H1 (cell line): Measurements from ENCODE around the gene ODR4. TPM values are rescaled to one million over a fixed set of nuclear protein-coding genes. Genes with fewer than 3 reads are reported as not detected.

ENCODE experiments used
- CTCF ChIA-PET: fragments of 300-600 bp; sonication (Branson Sonifier 250); formaldehyde crosslinking; loops from one replicate; lab custom pipeline; 2021; ENCODE audit not compliant: partially characterized antibody; lab: Charles Lee
- POLR2A ChIA-PET: fragments of 300-600 bp; sonication (Branson Sonifier 250); formaldehyde crosslinking; loops from one replicate; lab custom pipeline; 2021; ENCODE audit warnings: inconsistent platforms; ENCODE audit not compliant: partially characterized antibody; lab: Charles Lee
- DNase-seq, 2 experiments: peaks; one replicate each; pipeline versions ENCODE4 v3.0.0 to v3.0.0-alpha.2; 2010 to 2022; ENCODE audit warnings: low spot score in 2 of 2, low read depth in 1 of 2, mixed read lengths in 1 of 2
- FAIRE-seq: peaks from 2 replicates; lab custom pipeline; 2011; peaks lifted over from hg19 to GRCh38; lab: Jason Lieb, UNC
- H2AFZ ChIP-seq: 2 replicates; pipeline ENCODE4 v1.8.1; 2012; ENCODE audit warnings: low read length, inconsistent platforms
- H2AK5ac ChIP-seq: 2 replicates; pipeline ENCODE4 v1.6.1; 2013; ENCODE audit warnings: low read depth, low read length
- H2BK120ac ChIP-seq: replicated peaks from 2 replicates; pipeline ENCODE3; 2013; ENCODE audit warnings: low read depth, low read length, inconsistent platforms
- H2BK12ac ChIP-seq: 2 replicates; pipeline ENCODE4 v1.6.1; 2013; ENCODE audit warnings: low read depth, low read length
- H2BK15ac ChIP-seq: 2 replicates; pipeline ENCODE4 v1.6.1; 2013; ENCODE audit warnings: low read length
- H2BK20ac ChIP-seq: 2 replicates; pipeline ENCODE4 v1.6.1; 2013; ENCODE audit warnings: low read length
- H2BK5ac ChIP-seq: 2 replicates; pipeline ENCODE4 v1.6.1; 2013; ENCODE audit warnings: low read depth, low read length
- H3K14ac ChIP-seq: 2 replicates; pipeline ENCODE4 v1.6.1; 2013; ENCODE audit warnings: inconsistent platforms; ENCODE audit not compliant: insufficient read length
- H3K18ac ChIP-seq: 2 replicates; pipeline ENCODE4 v1.6.1; 2013; ENCODE audit warnings: low read length; ENCODE audit errors: extremely low read depth
- H3K23ac ChIP-seq: 2 replicates; pipeline ENCODE4 v1.6.1; 2013; ENCODE audit warnings: inconsistent platforms; ENCODE audit not compliant: insufficient read length
- H3K23me2 ChIP-seq: 2 replicates; pipeline ENCODE4 v1.6.1; 2013; ENCODE audit warnings: low read depth, low read length
- H3K27ac ChIP-seq: 2 replicates; pipeline ENCODE4 v1.6.1; 2011; ENCODE audit warnings: low read depth, low read length, inconsistent platforms
- H3K27me3 ChIP-seq, 4 experiments: replicated peaks in 1 of 4; 1 replicate in 1 of 4; 2 replicates in 3 of 4; pipeline versions ENCODE4 v1.6.1 to v1.8.1; 2011 to 2013; ENCODE audit warnings: low read length in 3 of 4, mild to moderate bottlenecking in 3 of 4, inconsistent platforms in 2 of 4, mixed read lengths in 2 of 4, moderate library complexity in 1 of 4; ENCODE audit not compliant: control insufficient read depth in 3 of 4, insufficient read depth in 3 of 4; ENCODE audit errors: extremely low read depth in 1 of 4
- H3K36me3 ChIP-seq, 4 experiments: 2 replicates each; pipeline versions ENCODE4 v1.6.1 to v1.8.1; 2011 to 2013; ENCODE audit warnings: mild to moderate bottlenecking in 4 of 4, low read length in 3 of 4, moderate library complexity in 2 of 4, control low read depth in 1 of 4, inconsistent platforms in 1 of 4; ENCODE audit not compliant: insufficient read depth in 4 of 4, control insufficient read depth in 2 of 4
- H3K4ac ChIP-seq: replicated peaks from 2 replicates; pipeline ENCODE3; 2013; ENCODE audit warnings: low read length, low read depth, mixed read lengths, inconsistent platforms; ENCODE audit not compliant: insufficient read length
- H3K4me1 ChIP-seq, 4 experiments: replicated peaks in 1 of 4; 1 replicate in 1 of 4; 2 replicates in 3 of 4; pipeline versions ENCODE4 v1.6.1 to v1.8.1; 2011 to 2013; ENCODE audit warnings: low read length in 3 of 4, inconsistent platforms in 2 of 4, mixed read lengths in 1 of 4; ENCODE audit not compliant: insufficient read depth in 4 of 4, control insufficient read depth in 3 of 4
- H3K4me2 ChIP-seq, 2 experiments: 2 replicates each; pipeline versions ENCODE4 v1.6.1 to v1.8.1; 2011 to 2013; ENCODE audit warnings: low read depth in 2 of 2, low read length in 2 of 2, control low read depth in 1 of 2, inconsistent platforms in 1 of 2, mild to moderate bottlenecking in 1 of 2; ENCODE audit not compliant: insufficient read depth in 1 of 2
- H3K4me3 ChIP-seq, 4 experiments: fragments of 200-600, 300-600 bp in 1 of 4; sonication (generic), shearing (Covaris generic), sonication (Bioruptor Twin) in 1 of 4; 2 replicates each; pipeline versions ENCODE4 v1.5.1 to v1.8.1; 2011 to 2016; ENCODE audit warnings: low read length in 4 of 4, low read depth in 3 of 4, control low read depth in 2 of 4, inconsistent platforms in 2 of 4, mild to moderate bottlenecking in 2 of 4, mixed read lengths in 1 of 4, moderate library complexity in 1 of 4; ENCODE audit not compliant: insufficient read depth in 2 of 4; ENCODE audit errors: extremely low read depth in 1 of 4
- H3K56ac ChIP-seq: replicated peaks from 2 replicates; pipeline ENCODE3; 2013; ENCODE audit warnings: low read depth, mild to moderate bottlenecking, mixed read lengths, low read length, inconsistent platforms; ENCODE audit not compliant: insufficient read length
- H3K79me1 ChIP-seq: 2 replicates; pipeline ENCODE4 v1.6.1; 2013; ENCODE audit warnings: low read depth, low read length, control low read depth
- H3K79me2 ChIP-seq, 2 experiments: 2 replicates each; pipeline versions ENCODE4 v1.6.1 to v1.8.1; 2012 to 2013; ENCODE audit warnings: low read length in 2 of 2, mild to moderate bottlenecking in 2 of 2, inconsistent platforms in 1 of 2; ENCODE audit not compliant: insufficient read depth in 2 of 2, control insufficient read depth in 1 of 2
- H3K9ac ChIP-seq, 4 experiments: replicated peaks in 1 of 4; 1 replicate in 1 of 4; 2 replicates in 3 of 4; pipeline versions ENCODE4 v1.6.1 to v1.8.1; 2011 to 2013; ENCODE audit warnings: low read depth in 3 of 4, low read length in 3 of 4, control low read depth in 2 of 4, mild to moderate bottlenecking in 2 of 4, moderate library complexity in 2 of 4, inconsistent platforms in 1 of 4; ENCODE audit errors: extremely low read depth in 1 of 4
- H3K9me3 ChIP-seq, 2 experiments: 2 replicates each; pipeline versions ENCODE4 v1.6.1 to v1.8.1; 2012 to 2013; ENCODE audit warnings: mild to moderate bottlenecking in 2 of 2, moderate library complexity in 2 of 2, control low read depth in 1 of 2, inconsistent platforms in 1 of 2, low read depth in 1 of 2, low read length in 1 of 2, mixed read lengths in 1 of 2; ENCODE audit not compliant: insufficient read depth in 2 of 2
- H4K20me1 ChIP-seq, 2 experiments: replicated peaks in 1 of 2; 2 replicates each; pipeline versions ENCODE3 to v1.8.1; 2011 to 2013; ENCODE audit warnings: inconsistent platforms in 2 of 2, low read length in 2 of 2, mild to moderate bottlenecking in 1 of 2; ENCODE audit not compliant: insufficient read depth in 2 of 2, control insufficient read depth in 1 of 2
- H4K5ac ChIP-seq: 2 replicates; pipeline ENCODE4 v1.6.1; 2013; ENCODE audit warnings: low read length, low read depth, mixed read lengths, inconsistent platforms; ENCODE audit not compliant: insufficient read length
- H4K8ac ChIP-seq: 2 replicates; pipeline ENCODE4 v1.8.0; 2013; ENCODE audit warnings: mild to moderate bottlenecking, moderate library complexity, low read length, inconsistent platforms; ENCODE audit not compliant: insufficient read depth; ENCODE audit errors: extremely low read depth
- H4K91ac ChIP-seq: replicated peaks from 2 replicates; pipeline ENCODE3; 2013; ENCODE audit warnings: low read length, mixed read lengths, inconsistent platforms; ENCODE audit not compliant: insufficient read length
- ATF2 ChIP-seq: IDR thresholded peaks from 2 replicates; pipeline ENCODE4 v1.6.1; 2012; ENCODE audit warnings: low read length, inconsistent platforms
- BACH1 ChIP-seq: IDR thresholded peaks from 2 replicates; pipeline ENCODE4 v1.6.1; 2012; ENCODE audit warnings: low read length, improper control_type of control experiment
- CBX8 ChIP-seq: fragments of 300-800, 300-1000 bp; sonication (generic); IDR thresholded peaks from 2 replicates; pipeline ENCODE4 v1.7.1; 2016; ENCODE audit warnings: low read depth, low read length, borderline replicate concordance
- EZH2 ChIP-seq: fragments of 200-600 bp; sonication (generic); IDR thresholded peaks from 2 replicates; pipeline ENCODE4 v1.7.1; 2012; ENCODE audit warnings: low read depth, mild to moderate bottlenecking, moderate library complexity, low read length, inconsistent platforms; ENCODE audit not compliant: severe bottlenecking
- JUND ChIP-seq: IDR thresholded peaks from 2 replicates; pipeline ENCODE4 v1.6.1; 2011; ENCODE audit warnings: mild to moderate bottlenecking, improper control_type of control experiment, low read length
- KDM1A ChIP-seq: fragments of 200-600, 300-600 bp; sonication (generic); IDR thresholded peaks from 2 replicates; pipeline ENCODE4 v1.7.1; 2016; ENCODE audit warnings: mild to moderate bottlenecking, low read length, borderline replicate concordance
- RAD21 ChIP-seq, 2 experiments: IDR thresholded peaks in 1 of 2; conservative IDR thresholded peaks in 1 of 2; 2 replicates each; pipeline ENCODE4 v1.6.1; 2011; ENCODE audit warnings: low read depth in 2 of 2, low read length in 2 of 2, improper control_type of control experiment in 1 of 2, inconsistent platforms in 1 of 2, mild to moderate bottlenecking in 1 of 2, moderate library complexity in 1 of 2
- RNF2 ChIP-seq: fragments of 200-900, 300-1000 bp; sonication (generic); IDR thresholded peaks from 2 replicates; pipeline ENCODE4 v1.7.1; 2016; ENCODE audit warnings: borderline replicate concordance, low read depth, mild to moderate bottlenecking, antibody characterized with exemption, low read length; ENCODE audit not compliant: poor library complexity, severe bottlenecking; ENCODE audit errors: missing control alignments
- SIX5 ChIP-seq: IDR thresholded peaks from 2 replicates; pipeline ENCODE4 v1.6.1; 2011; ENCODE audit warnings: mild to moderate bottlenecking, low read depth, low read length
- WGBS, 2 experiments: shearing (Covaris generic) in 1 of 2; methylation state at CpG; one replicate each; pipeline versions ENCODE4 v1.1.6 to v1.1.7; 2013 to 2015; ENCODE audit warnings: low lambda C conversion rate in 2 of 2, mixed read lengths in 2 of 2, inconsistent platforms in 1 of 2, low coverage in 1 of 2, missing lambda C conversion rate in 1 of 2; ENCODE audit not compliant: insufficient replicate concordance in 2 of 2, insufficient coverage in 1 of 2, insufficient read length in 1 of 2; ENCODE audit errors: extremely low coverage in 1 of 2, missing lambda C conversion rate in 1 of 2; 5-methylcytosine and 5-hydroxymethylcytosine counted together
- polyA plus RNA-seq, 7 experiments: library from polyadenylated mRNA; depleted of rRNA in 3 of 7; stranded (reverse) in 5 of 7; unstranded in 2 of 7; fragments of >200 nt in 5 of 7; fragments of 200-250 nt in 2 of 7; gene quantifications; 1 replicate in 5 of 7; 2 replicates in 1 of 7; 4 replicates in 1 of 7; pipeline versions ENCODE4 v1.2.1 to v1.2.3, GENCODE V29; 2011 to 2013; ENCODE audit warnings: missing spikeins in 2 of 7, mixed read lengths in 2 of 7
- total RNA-seq: library from RNA; stranded (reverse); fragmentation: NEBNext Ultra II Directional; extraction: Animal tissue kit (Norgen Biotek cat#: 25700); gene quantifications from 2 replicates; pipeline ENCODE4 v1.2.1, GENCODE V29; 2021
- TF ChIP-seq, protein P1 (sequence below): IDR thresholded peaks from 2 replicates; pipeline ENCODE4 v1.6.1; 2011; ENCODE audit warnings: low read length, improper control_type of control experiment

The ODR4 gene
- total and polyA plus RNA-seq, 2 of the 8 experiments (the other 6 are each of a cell fraction or from before 2014, with no cell fraction given) = 4.1 to 14.1 TPM

GRCh38 chr1:186326009-186326408 is 49.6 kb upstream of the ODR4 start:
- Histone ChIP-seq H2BK15ac (no peak overlapping the region), H3K27me3 (no peaks in the 10 kb centered on the region), H2BK5ac (no peak overlapping the region), H3K79me2 (no peaks in the 10 kb centered on the region), H3K4ac (no peak overlapping the region), H3K4me2 (no peak overlapping the region), H3K27ac (no peak overlapping the region), H4K20me1 (peaks cover 0 to 2% of the 10 kb centered on the region in 2 experiments), H3K79me1 (no peaks in the 10 kb centered on the region), H4K91ac (no peak overlapping the region), H2AK5ac (no peak overlapping the region), H3K18ac (no peak overlapping the region), H3K4me1 (no peaks in the 10 kb centered on the region), H3K14ac (no peak overlapping the region), H3K4me3 (no peak overlapping the region), H3K9ac (no peak overlapping the region), H3K9me3 (no peaks in the 10 kb centered on the region), H3K23me2 (no peaks in the 10 kb centered on the region), H2BK12ac (no peak overlapping the region), H4K5ac (no peak overlapping the region), H2AFZ (no peak overlapping the region), H2BK20ac (no peak overlapping the region), H3K56ac (no peak overlapping the region), H2BK120ac (no peak overlapping the region), H3K36me3 (peaks cover 10 to 83% (median 59%) of the 10 kb centered on the region in 4 experiments), H3K23ac (no peak overlapping the region), H4K8ac (no peak overlapping the region)
- WGBS, 2 experiments = 96% methylated on average over 1 of the region's 1 CpG; no CpG with 5 or more reads in 1 of the 2 experiments
- ChIA-PET CTCF (interaction anchor here (0.8 to 2.5 kb wide), 8 partner anchors 9 to 26 kb away, joined by 3 to 28 read pairs (median 4); no protein-coding TSS in a partner anchor), POLR2A (interaction anchor here (1.8 kb wide), 1 partner anchor 49 kb away, joined by 4 read pairs; the partner anchor contains the start of gene TPR)
- DNase-seq = no peak
- no peak for FAIRE-seq
- TF ChIP-seq RAD21 (IDR thresholded peaks at IDR 0.05 in 1 of 2, conservative IDR thresholded peaks at IDR 0.05 in 1 of 2; ENCODE audit: low read depth in 2 of 2, low read length in 2 of 2) (no peak), ATF2 (no peak), KDM1A (no peak), JUND (no peak), CBX8 (no peak), EZH2 (no peak), RNF2 (no peak), BACH1 (no peak), SIX5 (no peak)
- TF ChIP-seq, protein P1, sequence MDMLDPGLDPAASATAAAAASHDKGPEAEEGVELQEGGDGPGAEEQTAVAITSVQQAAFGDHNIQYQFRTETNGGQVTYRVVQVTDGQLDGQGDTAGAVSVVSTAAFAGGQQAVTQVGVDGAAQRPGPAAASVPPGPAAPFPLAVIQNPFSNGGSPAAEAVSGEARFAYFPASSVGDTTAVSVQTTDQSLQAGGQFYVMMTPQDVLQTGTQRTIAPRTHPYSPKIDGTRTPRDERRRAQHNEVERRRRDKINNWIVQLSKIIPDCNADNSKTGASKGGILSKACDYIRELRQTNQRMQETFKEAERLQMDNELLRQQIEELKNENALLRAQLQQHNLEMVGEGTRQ = no peak
